HepG2 (cell line): Measurements from ENCODE around the gene NCOA6. TPM values are rescaled to one million over a fixed set of nuclear protein-coding genes. Genes with fewer than 3 reads are reported as not detected.

Experiments used
- ATRX ChIP-seq: sonication (generic); formaldehyde crosslinking; IDR thresholded peaks from 2 replicates; pipeline ENCODE4 v1.4.0; 2020; ENCODE audit warnings: missing genetic modification reagents, borderline replicate concordance
- CBX1 ChIP-seq: IDR thresholded peaks from one replicate; pipeline ENCODE4 v1.6.1; 2016; ENCODE audit warnings: antibody characterized with exemption, low read depth
- CREBL2 ChIP-seq: sonication (generic); formaldehyde crosslinking; IDR thresholded peaks from 2 replicates; pipeline ENCODE4 v1.8.1; 2023; ENCODE audit warnings: missing genetic modification reagents, mild to moderate bottlenecking, borderline replicate concordance
- HOXA5 ChIP-seq: sonication (generic); formaldehyde crosslinking; IDR thresholded peaks from 2 replicates; pipeline ENCODE4 v1.4.0; 2020; ENCODE audit warnings: missing genetic modification reagents
- MXI1 ChIP-seq: IDR thresholded peaks from 3 replicates; pipeline ENCODE4 v1.6.1; 2012; ENCODE audit warnings: low read depth, low read length, inconsistent platforms, borderline replicate concordance
- NFKB2 ChIP-seq: sonication (generic); formaldehyde crosslinking; IDR thresholded peaks from 2 replicates; pipeline ENCODE4 v1.4.0; 2020; ENCODE audit warnings: missing genetic modification reagents, borderline replicate concordance
- NR2C2 ChIP-seq: sonication (generic); formaldehyde crosslinking; IDR thresholded peaks from 2 replicates; pipeline ENCODE4 v1.4.0; 2020; ENCODE audit warnings: missing genetic modification reagents, mild to moderate bottlenecking, moderate library complexity, borderline replicate concordance
- PHF20 ChIP-seq: sonication (generic); formaldehyde crosslinking; IDR thresholded peaks from 2 replicates; pipeline ENCODE4 v1.5.0; 2020; ENCODE audit warnings: mild to moderate bottlenecking, missing genetic modification reagents
- PHF8 ChIP-seq: sonication (generic); formaldehyde crosslinking; IDR thresholded peaks from 2 replicates; pipeline ENCODE4 v1.5.0; 2020; ENCODE audit warnings: missing genetic modification reagents
- POLR2AphosphoS5 ChIP-seq: IDR thresholded peaks from 2 replicates; pipeline ENCODE4 v1.6.1; 2012; ENCODE audit warnings: low read depth, low read length
- RCOR2 ChIP-seq: IDR thresholded peaks from 2 replicates; pipeline ENCODE4 v1.6.1; 2016; ENCODE audit warnings: missing biosample characterization, missing genetic modification reagents
- RELA ChIP-seq: sonication (generic); formaldehyde crosslinking; IDR thresholded peaks from 2 replicates; pipeline ENCODE4 v1.4.0; 2020; ENCODE audit warnings: missing genetic modification reagents
- RXRB ChIP-seq: IDR thresholded peaks from 2 replicates; pipeline ENCODE4 v1.6.1; 2016; ENCODE audit warnings: borderline replicate concordance, missing genetic modification reagents, missing compliant biosample characterization
- SALL2 ChIP-seq: sonication (generic); formaldehyde crosslinking; IDR thresholded peaks from 2 replicates; pipeline ENCODE4 v1.8.1; 2023; ENCODE audit warnings: mild to moderate bottlenecking, missing genetic modification reagents, inconsistent platforms
- SP5 ChIP-seq: IDR thresholded peaks from 2 replicates; pipeline ENCODE4 v1.6.1; 2016; ENCODE audit warnings: low read depth, borderline replicate concordance
- ZBTB1 ChIP-seq: sonication (generic); formaldehyde crosslinking; IDR thresholded peaks from 2 replicates; pipeline ENCODE4 v1.4.0; 2020; ENCODE audit warnings: missing genetic modification reagents, borderline replicate concordance
- ZMAT3 ChIP-seq: sonication (generic); formaldehyde crosslinking; conservative IDR thresholded peaks from 2 replicates; pipeline ENCODE4 v1.7.0; 2021; ENCODE audit warnings: missing genetic modification reagents
- ZNF10 ChIP-seq: sonication (generic); formaldehyde crosslinking; IDR thresholded peaks from 2 replicates; pipeline ENCODE4 v1.4.0; 2020; ENCODE audit warnings: mild to moderate bottlenecking, low read depth, missing genetic modification reagents, borderline replicate concordance
- ZNF225 ChIP-seq: sonication (generic); formaldehyde crosslinking; IDR thresholded peaks from 2 replicates; pipeline ENCODE4 v1.4.0; 2020; ENCODE audit warnings: mild to moderate bottlenecking, missing genetic modification reagents
- ZNF460 ChIP-seq: sonication (generic); formaldehyde crosslinking; IDR thresholded peaks from 2 replicates; pipeline ENCODE4 v1.5.1; 2020; ENCODE audit warnings: missing genetic modification reagents, mild to moderate bottlenecking, borderline replicate concordance
- ZNF496 ChIP-seq: sonication (generic); formaldehyde crosslinking; IDR thresholded peaks from 2 replicates; pipeline ENCODE4 v1.8.1; 2023; ENCODE audit warnings: mild to moderate bottlenecking, moderate library complexity, missing genetic modification reagents; ENCODE audit not compliant: insufficient replicate concordance
- ZNF564 ChIP-seq: sonication (generic); formaldehyde crosslinking; IDR thresholded peaks from 2 replicates; pipeline ENCODE4 v1.8.1; 2023; ENCODE audit warnings: mild to moderate bottlenecking, missing genetic modification reagents
- ZNF678 ChIP-seq: sonication (generic); formaldehyde crosslinking; IDR thresholded peaks from 2 replicates; pipeline ENCODE4 v1.4.0; 2020; ENCODE audit warnings: mild to moderate bottlenecking, missing genetic modification reagents
- ZNF720 ChIP-seq: sonication (generic); formaldehyde crosslinking; IDR thresholded peaks from 2 replicates; pipeline ENCODE4 v1.4.0; 2020; ENCODE audit warnings: missing genetic modification reagents
- ZNF770 ChIP-seq: sonication (generic); formaldehyde crosslinking; IDR thresholded peaks from 2 replicates; pipeline ENCODE4 v1.5.0; 2020; ENCODE audit warnings: mild to moderate bottlenecking, missing genetic modification reagents
- ZNF788 ChIP-seq: sonication (generic); formaldehyde crosslinking; IDR thresholded peaks from 2 replicates; pipeline ENCODE4 v1.5.0; 2020; ENCODE audit warnings: mild to moderate bottlenecking, missing genetic modification reagents, borderline replicate concordance
- polyA plus RNA-seq, 8 experiments: library from polyadenylated mRNA; depleted of rRNA in 3 of 8; stranded (reverse) in 7 of 8; unstranded in 1 of 8; fragments of >200 nt; fragmentation: Illumina TruSeq in 4 of 8; extraction: Trizol in 4 of 8; gene quantifications; 2 replicates each; pipeline versions ENCODE4 v1.2.1 to v1.2.3, GENCODE V29; 2011 to 2016; ENCODE audit warnings: low read depth in 4 of 8, missing spikeins in 1 of 8, mixed read lengths in 1 of 8; ENCODE audit not compliant: insufficient read depth in 1 of 8
- total RNA-seq, 5 experiments: library from RNA; depleted of rRNA; stranded (reverse); fragments of >200 nt; fragmentation: Illumina TruSeq; extraction: Trizol; gene quantifications; 2 replicates each; pipeline ENCODE4 v1.2.3, GENCODE V29; 2016; ENCODE audit warnings: low read depth in 1 of 5
- TF ChIP-seq, protein P1 (sequence below): sonication (generic); formaldehyde crosslinking; IDR thresholded peaks from 2 replicates; pipeline ENCODE4 v1.5.1; 2020; ENCODE audit warnings: missing genetic modification reagents, mild to moderate bottlenecking, borderline replicate concordance
- TF ChIP-seq, protein P2 (sequence below): sonication (generic); formaldehyde crosslinking; IDR thresholded peaks from 2 replicates; pipeline ENCODE4 v1.8.1; 2022; ENCODE audit warnings: mild to moderate bottlenecking, missing genetic modification reagents

The NCOA6 gene
- total and polyA plus RNA-seq, 2 of the 13 experiments (the other 11 are each of a cell fraction or from before 2014, with no cell fraction given): 11.2 to 29.3 TPM

GRCh38 chr20:34872622-34873224 lies 47.3 kb upstream of the NCOA6 start, which contains the start of gene GGT7 (continued):
- TF ChIP-seq ZNF496 (CRISPR knock-in tag): no peak
- TF ChIP-seq, protein P1, sequence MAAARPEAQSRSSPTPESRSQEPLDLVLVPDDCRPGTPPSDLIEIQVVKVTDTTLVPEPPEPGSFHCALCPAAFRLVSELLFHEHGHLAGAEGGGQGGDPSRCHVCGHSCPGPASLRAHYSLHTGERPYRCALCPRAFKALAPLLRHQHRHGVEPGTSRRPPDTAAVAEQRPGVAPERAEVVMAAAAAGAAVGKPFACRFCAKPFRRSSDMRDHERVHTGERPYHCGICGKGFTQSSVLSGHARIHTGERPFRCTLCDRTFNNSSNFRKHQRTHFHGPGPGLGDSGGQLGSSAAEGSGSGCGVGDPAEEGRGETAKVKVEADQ: peak; percentile 49; the same call in 1 of the 2 replicates
- TF ChIP-seq, protein P2, sequence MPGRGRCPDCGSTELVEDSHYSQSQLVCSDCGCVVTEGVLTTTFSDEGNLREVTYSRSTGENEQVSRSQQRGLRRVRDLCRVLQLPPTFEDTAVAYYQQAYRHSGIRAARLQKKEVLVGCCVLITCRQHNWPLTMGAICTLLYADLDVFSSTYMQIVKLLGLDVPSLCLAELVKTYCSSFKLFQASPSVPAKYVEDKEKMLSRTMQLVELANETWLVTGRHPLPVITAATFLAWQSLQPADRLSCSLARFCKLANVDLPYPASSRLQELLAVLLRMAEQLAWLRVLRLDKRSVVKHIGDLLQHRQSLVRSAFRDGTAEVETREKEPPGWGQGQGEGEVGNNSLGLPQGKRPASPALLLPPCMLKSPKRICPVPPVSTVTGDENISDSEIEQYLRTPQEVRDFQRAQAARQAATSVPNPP: no peak; the same call in 1 of the 2 replicates
- peak; percentile 87; the same call in 2 of the 3 replicates for TF ChIP-seq MXI1
- no peak for TF ChIP-seq ZNF10 (CRISPR knock-in tag)
- TF ChIP-seq SP5 (CRISPR knock-in tag): peak; percentile 93
- peak; percentile 75 for TF ChIP-seq ZNF564 (CRISPR knock-in tag)
- peak; percentile 88 for TF ChIP-seq PHF20 (CRISPR knock-in tag)
- 0 out of 2 replicates have a peak, but pooled peaks have one; percentile 56 for TF ChIP-seq ZNF678 (CRISPR knock-in tag)
- no peak; the same call in 1 of the 2 replicates for TF ChIP-seq RCOR2 (CRISPR knock-in tag)
- peak; percentile 82; the same call in 1 of the 2 replicates for TF ChIP-seq RELA (CRISPR knock-in tag)
- TF ChIP-seq RXRB (CRISPR knock-in tag): peak; percentile 95
- peak; percentile 71 for TF ChIP-seq POLR2AphosphoS5
- TF ChIP-seq ZNF720: no peak
- peak; percentile 87 for TF ChIP-seq ZMAT3 (CRISPR knock-in tag)
- TF ChIP-seq ZNF225 (CRISPR knock-in tag): peak; percentile 90; the same call in 1 of the 2 replicates
- peak; percentile 78 for TF ChIP-seq ZNF770 (CRISPR knock-in tag)
- peak; percentile 99 for TF ChIP-seq ZNF788
- peak; percentile 96 for TF ChIP-seq CBX1
- TF ChIP-seq NFKB2: peak; percentile 88; the same call in 1 of the 2 replicates
- TF ChIP-seq ZNF460 (CRISPR knock-in tag): no peak
- peak; percentile 74 for TF ChIP-seq NR2C2 (CRISPR knock-in tag)
- TF ChIP-seq ZBTB1 (CRISPR knock-in tag): no peak
- TF ChIP-seq ATRX: no peak
- TF ChIP-seq SALL2 (CRISPR knock-in tag): peak; percentile 57; the same call in 1 of the 2 replicates
- TF ChIP-seq CREBL2 (CRISPR knock-in tag): peak; percentile 76; the same call in 1 of the 2 replicates
- TF ChIP-seq HOXA5 (CRISPR knock-in tag): peak; percentile 62; the same call in 1 of the 2 replicates
- peak; percentile 88 for TF ChIP-seq PHF8 (CRISPR knock-in tag)
